Measurements from ENCODE around the gene CYP4F11.

The CYP4F11 gene

GRCh38 chr19:15936950-15937349 lies 2.6 kb upstream of the CYP4F11 start:
- TF ChIP-seq CTCF (conservative IDR thresholded peaks at IDR 0.05): no peak
- no peak overlapping the region for H3K27ac ChIP-seq

- TF ChIP-seq CTCF (conservative IDR thresholded peaks at IDR 0.05): no peak
- no peak overlapping the region; the same call in 1 of the 2 replicates for H3K27ac ChIP-seq
Measured at GRCh38 chr19:15936173-15936572, 1.8 kb upstream of the CYP4F11 start.

- no peak for TF ChIP-seq CTCF (conservative IDR thresholded peaks at IDR 0.05)
- peak overlapping the region; percentile 71 for H3K27ac ChIP-seq
Measured at GRCh38 chr19:15935167-15935702, 906 bp upstream of the CYP4F11 start.

GRCh38 chr19:15933761-15934331 lies 483 bp downstream of the CYP4F11 start:
- H3K27ac ChIP-seq: peak overlapping the region; percentile 71

DNA sequence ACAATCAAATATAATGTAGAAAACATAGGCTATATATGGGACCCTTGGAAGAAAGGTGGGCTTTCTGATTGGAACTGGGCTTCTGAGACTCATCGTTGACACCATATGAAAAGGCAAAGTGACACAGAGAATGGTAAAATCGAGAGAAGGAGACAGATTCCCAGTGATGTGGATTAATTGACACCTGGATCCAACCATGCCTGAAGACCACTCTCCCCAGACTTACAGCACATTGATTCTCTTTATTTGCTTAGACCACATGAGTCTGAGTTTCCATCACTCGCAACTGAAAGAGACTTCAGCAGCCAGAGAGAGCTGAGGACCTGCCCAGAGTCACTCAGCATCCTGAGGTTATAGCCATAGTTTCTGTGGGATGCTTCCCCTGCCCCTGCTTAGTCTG lies 6.0 kb downstream of the CYP4F11 start:
- no peak overlapping the region for H3K27ac ChIP-seq
- no peak for TF ChIP-seq CTCF (conservative IDR thresholded peaks at IDR 0.05)

DNA sequence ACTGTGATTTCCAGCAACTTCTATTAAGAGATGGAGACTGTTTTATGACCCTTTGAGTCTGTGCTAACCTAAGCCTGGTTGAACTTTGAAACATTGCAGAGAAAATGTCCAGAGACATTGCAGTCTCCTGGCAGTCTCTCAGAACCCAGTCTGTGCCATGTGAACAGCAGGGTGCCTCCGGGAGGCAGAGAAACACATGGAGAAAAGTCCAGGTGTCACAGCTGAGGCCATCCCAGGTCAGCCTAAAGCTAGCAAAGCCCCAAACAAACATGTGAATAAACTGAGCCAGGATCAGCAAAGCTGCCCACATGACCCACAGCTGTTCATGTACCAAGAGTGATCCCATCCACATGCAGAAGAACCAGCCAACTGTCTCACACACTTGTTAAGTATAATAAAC lies 7.8 kb downstream of the CYP4F11 start:
- TF ChIP-seq CTCF (conservative IDR thresholded peaks at IDR 0.05): no peak
- H3K27ac ChIP-seq: no peak overlapping the region

DNA sequence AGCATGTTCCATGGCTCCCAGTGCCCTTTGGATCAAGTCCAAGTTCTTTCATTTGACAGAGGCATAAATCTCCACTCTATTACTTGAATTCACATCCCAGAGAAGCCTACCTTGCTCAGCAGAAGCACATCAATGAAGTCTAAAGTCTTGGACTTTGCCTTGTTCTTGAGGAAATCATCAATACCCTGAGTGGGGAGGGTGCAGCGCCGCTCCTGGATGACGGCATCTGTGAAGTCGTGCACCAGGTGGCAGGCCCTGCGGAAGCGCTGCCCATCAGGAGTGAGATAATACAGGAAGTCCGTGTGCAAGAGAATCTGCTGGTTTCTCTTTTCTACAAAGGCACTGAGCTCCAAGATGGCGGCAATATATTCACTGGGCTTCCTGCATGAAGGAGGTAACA lies 10.6 kb downstream of the CYP4F11 start:
- H3K27ac ChIP-seq: peak overlapping the region; percentile 24; the same call in 1 of the 2 replicates
- no peak for TF ChIP-seq CTCF (conservative IDR thresholded peaks at IDR 0.05)

DNA sequence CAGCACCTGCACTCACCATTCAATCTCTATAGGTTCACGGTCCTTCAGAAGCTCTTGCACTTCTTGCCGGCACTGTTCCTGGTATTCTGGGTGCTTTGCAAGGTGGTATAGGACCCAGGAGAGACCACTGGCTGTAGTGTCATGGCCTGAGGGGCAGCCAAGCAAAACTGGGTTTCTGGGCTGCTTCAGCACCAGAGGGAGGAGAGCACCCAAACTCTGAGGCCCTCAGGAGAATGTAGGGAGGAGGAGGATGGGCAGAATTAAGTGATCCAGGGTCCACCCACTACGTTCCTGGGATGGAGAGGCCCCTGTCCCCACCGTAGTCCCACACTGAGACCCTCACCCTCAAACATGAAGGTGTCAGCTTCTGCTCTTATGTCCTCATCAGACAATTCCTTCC lies 12.3 kb downstream of the CYP4F11 start:
- no peak for TF ChIP-seq CTCF (conservative IDR thresholded peaks at IDR 0.05)
- H3K27ac ChIP-seq: no peak overlapping the region
